GM23248 (cell line): Measurements from ENCODE around the gene SLPI. TPM values are rescaled to one million over a fixed set of nuclear protein-coding genes. Genes with fewer than 3 reads are reported as not detected.

Experiments
- DNase-seq: peaks from one replicate; pipeline ENCODE4 v3.0.0-alpha.2; 2015
- H2AFZ ChIP-seq: fragments of 200-600 bp; sonication (generic); 2 replicates; pipeline ENCODE4 v1.6.1; 2016; ENCODE audit warnings: antibody characterized with exemption
- H3F3A ChIP-seq: fragments of 200-600 bp; sonication (generic); 2 replicates; pipeline ENCODE4 v1.6.1; 2016; ENCODE audit warnings: mild to moderate bottlenecking, antibody characterized with exemption, mixed run types; ENCODE audit not compliant: insufficient read depth
- H3K27ac ChIP-seq: fragments of 200-600 bp; sonication (generic); 2 replicates; pipeline ENCODE4 v1.5.1; 2016; ENCODE audit warnings: mild to moderate bottlenecking
- H3K27me3 ChIP-seq: fragments of 200-600 bp; sonication (generic); replicated peaks from 2 replicates; pipeline ENCODE4 v1.6.1; 2016; ENCODE audit warnings: mild to moderate bottlenecking; ENCODE audit not compliant: insufficient read depth
- H3K36me3 ChIP-seq: fragments of 200-600 bp; sonication (generic); 2 replicates; pipeline ENCODE4 v1.6.1; 2016; ENCODE audit warnings: low read depth, mild to moderate bottlenecking
- H3K4me1 ChIP-seq: fragments of 200-600 bp; sonication (generic); 2 replicates; pipeline ENCODE4 v1.6.1; 2016; ENCODE audit warnings: mild to moderate bottlenecking; ENCODE audit not compliant: insufficient read depth
- H3K4me2 ChIP-seq: fragments of 200-600 bp; sonication (generic); one replicate; pipeline ENCODE4 v1.6.1; 2016; ENCODE audit warnings: mild to moderate bottlenecking; ENCODE audit not compliant: unreplicated experiment
- H3K4me3 ChIP-seq: fragments of 200-600 bp; sonication (generic); 2 replicates; pipeline ENCODE4 v1.5.1; 2016; ENCODE audit warnings: mild to moderate bottlenecking
- H3K79me2 ChIP-seq: fragments of 200-600 bp; sonication (generic); 2 replicates; pipeline ENCODE4 v1.6.1; 2016; ENCODE audit warnings: mild to moderate bottlenecking; ENCODE audit not compliant: insufficient read depth
- H3K9ac ChIP-seq: fragments of 200-600 bp; sonication (generic); 2 replicates; pipeline ENCODE4 v1.6.1; 2016; ENCODE audit warnings: mild to moderate bottlenecking
- H3K9me2 ChIP-seq: fragments of 200-600 bp; sonication (generic); 2 replicates; pipeline ENCODE4 v1.6.1; 2016; ENCODE audit warnings: mixed run types, mild to moderate bottlenecking, moderate library complexity; ENCODE audit not compliant: insufficient read depth
- H3K9me3 ChIP-seq: fragments of 200-600 bp; sonication (generic); one replicate; pipeline ENCODE4 v1.6.1; 2017; ENCODE audit warnings: low read depth
- H4K20me1 ChIP-seq: fragments of 200-600 bp; sonication (generic); 2 replicates; pipeline ENCODE4 v1.6.0; 2016; ENCODE audit not compliant: insufficient read depth
- EZH2 ChIP-seq: fragments of 200-600 bp; sonication (generic); IDR thresholded peaks from 2 replicates; pipeline ENCODE4 v1.6.1; 2018; ENCODE audit warnings: antibody characterized with exemption, mild to moderate bottlenecking; ENCODE audit not compliant: insufficient read depth, poor library complexity, severe bottlenecking
- EZH2phosphoT487 ChIP-seq: fragments of 200-600 bp; sonication (generic); IDR thresholded peaks from 2 replicates; pipeline ENCODE4 v1.6.1; 2018; ENCODE audit warnings: antibody characterized with exemption, moderate library complexity, mild to moderate bottlenecking, low read depth; ENCODE audit not compliant: insufficient read depth
- whole genome bisulfite sequencing, 2 experiments: methylation state at CpG; one replicate each; pipeline ENCODE4 v1.1.6; 2015 to 2017; ENCODE audit warnings: low lambda C conversion rate in 2 of 2, low coverage in 1 of 2; ENCODE audit errors: missing lambda C conversion rate in 2 of 2; 5-methylcytosine and 5-hydroxymethylcytosine counted together
- in situ Hi-C: fragments of 300-500 bp; cut with MboI; formaldehyde crosslinking; loops from 2 replicates; pipeline ENCODE4 v1.15.0; 2020
- polyA plus RNA-seq: library from polyadenylated mRNA; unstranded; fragments of >200 nt; fragmentation: Nextera tagmentation; extraction: Ambion mirVana; gene quantifications from 2 replicates; pipeline ENCODE4 v1.2.1, GENCODE V29; 2016
- total RNA-seq: library from RNA; depleted of rRNA; stranded (reverse); fragments of >200 nt; shearing (Covaris generic); gene quantifications from 2 replicates; pipeline ENCODE4 v1.2.3, GENCODE V29; 2014

SLPI gene
- total and polyA plus RNA-seq, 2 experiments from 2014 or later: 1.7 to 3.7 TPM

DNA sequence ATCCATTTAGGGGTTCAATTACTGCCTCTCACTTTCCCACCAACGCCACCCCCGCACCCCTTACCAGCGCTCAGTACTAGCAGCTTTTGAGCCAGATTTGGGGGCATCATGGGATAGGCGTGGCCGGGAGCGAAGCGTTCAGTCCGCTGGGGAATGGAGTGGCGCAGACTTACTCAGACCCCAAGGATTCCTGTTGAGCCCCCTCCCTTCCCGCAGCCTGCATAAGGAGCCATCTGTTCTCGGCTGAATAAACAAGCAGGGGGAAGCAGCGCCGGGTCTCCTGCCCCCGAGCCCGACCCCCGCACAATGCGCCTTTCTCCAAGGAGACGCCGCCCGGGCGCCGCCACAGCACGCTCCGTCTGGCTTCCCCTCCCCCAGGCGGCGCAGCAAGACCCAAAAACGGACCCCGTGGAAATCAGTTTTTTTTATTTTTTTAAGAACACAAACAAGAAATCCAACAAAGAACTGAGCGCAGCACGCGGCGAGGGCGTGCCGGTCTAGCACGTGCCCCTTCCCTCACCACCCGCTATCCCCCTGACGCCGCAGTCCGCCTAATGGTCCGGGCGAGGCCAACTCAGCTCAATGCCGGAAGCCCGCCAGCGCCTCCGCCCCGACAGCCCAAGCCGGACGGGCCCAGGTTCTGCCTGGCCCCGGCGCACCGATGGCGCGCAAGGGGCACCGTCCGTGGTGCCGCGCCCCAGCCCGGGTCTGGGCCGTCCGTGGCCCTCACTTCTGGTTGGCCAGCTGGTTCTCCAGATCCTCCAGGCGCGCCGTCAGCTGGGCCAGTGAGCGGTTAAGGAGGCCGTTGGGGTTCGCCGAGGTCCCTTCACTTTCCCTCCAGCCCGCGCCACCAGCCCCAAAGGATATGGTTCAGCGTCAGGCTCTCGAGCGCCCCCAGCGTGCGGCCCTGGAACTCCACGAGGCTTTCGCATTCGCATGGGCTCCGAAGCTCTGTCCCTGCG lies 39.0 kb upstream of the SLPI start:
- Histone ChIP-seq H3K9ac (peak overlapping the region; percentile 66), H2AFZ (peak overlapping the region; percentile 87), H3F3A (no peaks in the 10 kb centered on the region), H3K4me3 (peak overlapping the region; percentile 74), H3K9me2 (no peaks in the 10 kb centered on the region), H3K27ac (no peak overlapping the region), H3K4me2 (peak overlapping the region; percentile 76), H3K27me3 (no peaks in the 10 kb centered on the region), H3K79me2 (no peaks in the 10 kb centered on the region), H3K36me3 (no peaks in the 10 kb centered on the region), H3K4me1 (no peaks in the 10 kb centered on the region), H3K9me3 (no peaks in the 10 kb centered on the region), H4K20me1 (no peaks in the 10 kb centered on the region)
- TF ChIP-seq EZH2 (no peak), EZH2phosphoT487 (no peak)
- WGBS, 2 experiments: 10 to 12% methylated on average over 73 to 76 of the region's 79 CpGs
- in situ Hi-C loops: loop anchor here (25.0 kb wide), 1 partner anchor 256 kb away; no protein-coding TSS in a partner anchor
- DNase-seq: peak; percentile 82

DNA sequence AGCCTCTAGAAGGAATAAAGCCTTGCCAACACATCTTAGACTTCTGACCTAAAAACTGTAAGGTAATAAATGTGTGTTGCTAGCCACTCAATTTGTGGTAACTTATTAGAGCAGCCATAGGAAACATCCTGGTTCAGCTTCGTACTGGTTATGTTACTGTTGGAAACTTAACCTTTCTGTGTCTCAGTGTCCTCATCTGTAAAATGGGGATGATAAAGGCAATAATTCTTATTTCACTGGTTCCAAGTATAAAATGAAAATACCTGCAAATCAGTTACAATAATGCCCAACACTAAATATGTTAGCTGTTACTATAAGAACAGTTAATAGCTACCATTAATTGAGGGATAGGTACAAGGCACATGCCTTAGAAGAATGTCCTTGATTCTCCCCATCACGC lies 38.0 kb upstream of the SLPI start:
- Histone ChIP-seq H3K4me3 (no peak overlapping the region), H3K9me3 (no peaks in the 10 kb centered on the region), H3K79me2 (no peaks in the 10 kb centered on the region), H3K27me3 (peaks cover 7% of the 10 kb centered on the region; the same call in 1 of the 2 replicates), H3K36me3 (no peaks in the 10 kb centered on the region), H3K9ac (no peak overlapping the region), H4K20me1 (no peaks in the 10 kb centered on the region), H3K4me2 (no peak overlapping the region), H3K27ac (no peak overlapping the region), H3F3A (no peaks in the 10 kb centered on the region), H2AFZ (no peak overlapping the region), H3K9me2 (no peaks in the 10 kb centered on the region), H3K4me1 (no peaks in the 10 kb centered on the region)
- 88 to 91% methylated on average over 2 of the region's 2 CpGs for WGBS, 2 experiments
- TF ChIP-seq EZH2phosphoT487 (no peak), EZH2 (no peak)
- DNase-seq: no peak
- in situ Hi-C loops: loop anchor here (25.0 kb wide), 1 partner anchor 255 kb away; no protein-coding TSS in a partner anchor

DNA sequence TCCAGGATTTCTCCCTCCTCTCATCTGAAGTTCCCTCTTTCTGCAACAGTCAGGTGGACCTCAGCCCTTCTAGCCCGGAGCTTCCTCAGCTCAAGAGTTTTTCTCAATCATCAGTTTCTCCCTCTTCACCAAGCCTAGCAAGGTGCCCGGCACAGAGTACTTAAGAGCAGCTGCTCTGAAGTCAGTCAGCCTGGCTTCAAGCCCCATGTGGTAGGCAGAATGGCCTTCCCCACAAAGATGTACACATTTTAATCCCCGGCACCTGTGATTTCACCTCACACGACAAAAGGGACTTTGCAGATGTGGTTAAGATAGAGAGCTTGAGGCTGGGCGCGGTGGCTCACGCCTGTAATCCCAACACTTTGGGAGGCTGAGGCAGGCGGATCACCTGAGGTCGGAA lies 37.2 kb upstream of the SLPI start:
- TF ChIP-seq EZH2phosphoT487 (no peak), EZH2 (no peak)
- DNase-seq: no peak
- Histone ChIP-seq H3K9me3 (no peaks in the 10 kb centered on the region), H3F3A (no peaks in the 10 kb centered on the region), H3K27me3 (peaks cover 7% of the 10 kb centered on the region; the same call in 1 of the 2 replicates), H3K9me2 (no peaks in the 10 kb centered on the region), H3K36me3 (no peaks in the 10 kb centered on the region), H4K20me1 (no peaks in the 10 kb centered on the region), H3K9ac (no peak overlapping the region), H3K4me3 (no peak overlapping the region), H3K27ac (no peak overlapping the region), H3K4me1 (no peaks in the 10 kb centered on the region), H3K79me2 (no peaks in the 10 kb centered on the region), H3K4me2 (no peak overlapping the region), H2AFZ (no peak overlapping the region)
- in situ Hi-C loops: loop anchor here (25.0 kb wide), 1 partner anchor 254 kb away; no protein-coding TSS in a partner anchor
- 79 to 84% methylated on average over 9 of the region's 9 CpGs for WGBS, 2 experiments

DNA sequence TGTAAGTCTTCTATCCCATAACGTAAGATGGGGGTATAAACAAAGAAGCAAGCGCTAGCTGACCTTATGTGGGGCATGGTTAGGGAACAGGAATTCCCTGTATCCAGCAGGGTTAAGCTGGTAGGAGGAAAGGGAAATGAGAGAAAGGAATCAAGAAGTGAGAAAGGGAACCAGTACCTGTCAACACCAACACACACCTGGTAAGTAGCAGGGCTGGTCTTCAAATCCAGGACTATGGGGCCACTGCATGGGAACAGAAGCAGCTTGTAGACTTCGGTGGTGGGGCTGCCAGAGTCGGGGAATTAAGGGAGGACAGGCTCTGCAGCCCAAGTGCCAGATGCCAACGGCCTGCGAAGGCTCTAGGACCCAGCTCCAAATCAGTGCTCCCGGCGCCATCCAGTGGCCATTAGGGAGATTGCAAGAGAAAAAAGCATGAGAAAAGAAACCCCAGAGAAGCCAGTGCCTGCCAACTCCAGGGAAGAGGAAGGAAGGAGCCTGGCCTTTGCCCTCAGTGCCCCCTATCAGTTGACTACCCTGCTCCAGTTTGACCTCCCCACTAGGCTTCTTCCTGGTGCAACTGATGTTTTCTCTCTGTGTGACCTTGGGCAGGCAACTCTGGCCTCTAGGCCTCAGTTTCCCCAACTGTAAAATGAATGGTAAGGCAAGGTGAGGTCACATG lies 36.5 kb upstream of the SLPI start:
- Histone ChIP-seq H3K9ac (no peak overlapping the region), H4K20me1 (no peaks in the 10 kb centered on the region), H3K36me3 (no peaks in the 10 kb centered on the region), H3K79me2 (no peaks in the 10 kb centered on the region), H3K9me3 (no peaks in the 10 kb centered on the region), H3F3A (no peaks in the 10 kb centered on the region), H3K9me2 (no peaks in the 10 kb centered on the region), H3K27ac (no peak overlapping the region), H2AFZ (no peak overlapping the region), H3K4me2 (no peak overlapping the region), H3K4me1 (no peaks in the 10 kb centered on the region), H3K27me3 (peaks cover 12% of the 10 kb centered on the region; the same call in 1 of the 2 replicates), H3K4me3 (no peak overlapping the region)
- TF ChIP-seq EZH2phosphoT487: no peak
- TF ChIP-seq EZH2: no peak
- DNase-seq: peak; percentile 83
- in situ Hi-C loops: loop anchor here (25.0 kb wide), 1 partner anchor 254 kb away; no protein-coding TSS in a partner anchor
- 23 to 27% methylated on average over 8 of the region's 8 CpGs for WGBS, 2 experiments
